CD4-positive, alpha-beta T cell treated with Interleukin-12 subunit alpha and Interleukin-12 subunit beta, for 1 hour (primary cell): ENCODE measurements around the gene PGM1.

Experiments used
- DNase-seq: peaks from one replicate; pipeline ENCODE4 v3.0.0-alpha.2; 2020

Gene PGM1

GRCh38 chr1:63635681-63636080 is 42.5 kb downstream of the PGM1 start:
- no peak for DNase-seq

- no peak for DNase-seq
These were observed 43.2 kb downstream of the PGM1 start for GRCh38 chr1:63636192-63637105.

- DNase-seq, result no peak
These were observed 45.3 kb downstream of the PGM1 start for GRCh38 chr1:63638471-63638870.

- no peak for DNase-seq
These were observed 45.7 kb downstream of the PGM1 start for GRCh38 chr1:63638875-63639274.

GRCh38 chr1:63640633-63641567 is 47.7 kb downstream of the PGM1 start:
- no peak for DNase-seq

- no peak for DNase-seq
These were observed 48.4 kb downstream of the PGM1 start for GRCh38 chr1:63641615-63642014.

GRCh38 chr1:63642901-63643300 is 49.7 kb downstream of the PGM1 start:
- DNase-seq, result no peak

- no peak for DNase-seq
These were observed 50.3 kb downstream of the PGM1 start for GRCh38 chr1:63643517-63643916.

GRCh38 chr1:63643926-63644325 is 50.7 kb downstream of the PGM1 start:
- no peak for DNase-seq

- no peak for DNase-seq
These were observed 52.1 kb downstream of the PGM1 start for GRCh38 chr1:63645317-63645716.

GRCh38 chr1:63648689-63649088 is 55.5 kb downstream of the PGM1 start:
- no peak for DNase-seq

- DNase-seq, result peak; percentile 34
These were observed 58.0 kb downstream of the PGM1 start for GRCh38 chr1:63651161-63651701.

- DNase-seq, result no peak
These were observed 60.8 kb downstream of the PGM1 start for GRCh38 chr1:63653976-63654375.

GRCh38 chr1:63659448-63659847 is 66.2 kb downstream of the PGM1 start:
- no peak for DNase-seq

- DNase-seq, result no peak
These were observed 69.0 kb downstream of the PGM1 start for GRCh38 chr1:63662056-63662836.

- DNase-seq, result no peak
These were observed 69.6 kb downstream of the PGM1 start for GRCh38 chr1:63662841-63663240.

- no peak for DNase-seq
These were observed 70.1 kb downstream of the PGM1 start for GRCh38 chr1:63663301-63663700.

GRCh38 chr1:63663873-63664272 is 70.7 kb downstream of the PGM1 start:
- DNase-seq, result no peak

GRCh38 chr1:63664742-63665141 is 71.5 kb downstream of the PGM1 start:
- DNase-seq, result no peak

GRCh38 chr1:63665410-63665809 is 72.2 kb downstream of the PGM1 start:
- DNase-seq, result no peak

- no peak for DNase-seq
These were observed 72.6 kb downstream of the PGM1 start for GRCh38 chr1:63665824-63666223.

- DNase-seq, result no peak
These were observed 75.1 kb downstream of the PGM1 start for GRCh38 chr1:63668298-63668697.
